Right lobe of liver (tissue), 6 donors: Measurements from ENCODE around the gene CEACAM8. TPM values are rescaled to one million over a fixed set of nuclear protein-coding genes. Genes with fewer than 3 reads are reported as not detected.
"Not testable (repeated sequence)": the region's sequence is repeated elsewhere in the genome, so short reads cannot be mapped to it uniquely, and the experiment has no call there.

ENCODE experiments used
- ATAC-seq, 4 donors: fragments of 200-7000 bp; cut with Tn5 transposase; one replicate each; pipeline ENCODE4 v1.9.1; 2020; ENCODE audit warnings: mild to moderate bottlenecking in 4 of 4, moderate library complexity in 4 of 4
- DNase-seq, 3 donors: peaks; one replicate each; pipeline ENCODE4 v3.0.0-alpha.2; 2020
- H3K27ac ChIP-seq, 3 donors: fragments of 200-600 bp; one replicate each; pipeline ENCODE4 v1.8.0; 2022
- H3K27me3 ChIP-seq, 2 donors: fragments of 200-600 bp; one replicate each; pipeline ENCODE4 v1.8.0; 2022
- H3K36me3 ChIP-seq, 4 donors: fragments of 200-600 bp; sonication (generic) in 1 of 4; one replicate each; pipeline versions ENCODE4 v1.5.1 to v1.8.0; 2017 to 2022; ENCODE audit warnings: control low read depth in 1 of 4
- H3K4me1 ChIP-seq, 4 donors: fragments of 200-600 bp; sonication (generic) in 1 of 4; one replicate each; pipeline versions ENCODE4 v1.5.1 to v1.8.0; 2017 to 2022; ENCODE audit warnings: control low read depth in 1 of 4
- H3K4me3 ChIP-seq, 3 donors: fragments of 200-600 bp; one replicate each; pipeline ENCODE4 v1.8.0; 2022
- H3K9me3 ChIP-seq, 4 donors: fragments of 200-600 bp; sonication (generic) in 1 of 4; one replicate each; pipeline versions ENCODE4 v1.5.1 to v1.8.0; 2017 to 2022; ENCODE audit warnings: control low read depth in 1 of 4
- CTCF ChIP-seq, 4 donors: fragments of 200-600 bp in 3 of 4; fragments of 450-650 bp in 1 of 4; IDR thresholded peaks; one replicate each; pipeline versions ENCODE4 v1.5.1 to v1.8.0; 2016 to 2022; ENCODE audit warnings: antibody characterized with exemption in 4 of 4, mild to moderate bottlenecking in 2 of 4
- POLR2A ChIP-seq: fragments of 450-650 bp; IDR thresholded peaks from one replicate; pipeline ENCODE4 v1.6.1; 2017; ENCODE audit warnings: antibody characterized with exemption, mild to moderate bottlenecking
- WGBS: methylation state at CpG from one replicate; pipeline ENCODE4 v1.1.6; 2018; ENCODE audit warnings: low coverage, low lambda C conversion rate; ENCODE audit not compliant: insufficient coverage; ENCODE audit errors: missing lambda C conversion rate; 5-methylcytosine and 5-hydroxymethylcytosine counted together
- intact Hi-C, 2 donors: fragments of 100-400 bp; cut with DNase I; formaldehyde crosslinking; loops; one replicate each; pipeline versions ENCODE4 v1.11.2 to v1.14.1; 2022
- long read RNA-seq: library from polyadenylated mRNA; unstranded; transcript quantifications from one replicate; pipeline ENCODE4 v2.0.0, GENCODE V29; 2019
- total RNA-seq, 6 experiments: library from RNA; depleted of rRNA in 2 of 6; stranded (reverse); fragments of >200 nt in 2 of 6; fragmentation: NEBNext Ultra II Directional in 3 of 6; extraction: Animal tissue kit (Norgen Biotek cat#: 25700) in 3 of 6; gene quantifications; one replicate each; pipeline versions ENCODE4 v1.1.0 to v1.2.4, GENCODE V29; 2016 to 2023
- donor health status: DM: no; HTN: yes; CAD: no.
- donor health status: DM: no; HTN: no; CAD: no.
- donor health status: DM: no; HTN: no; CAD: no.
- donor health status: DM: no; HTN: yes; CAD: no.
- donor health status: DM: no; HTN: yes; CAD: no.

CEACAM8 gene
- total RNA-seq = under 1 TPM in 3 of 6 experiments, not detected in 3; 0.42 to 0.68 (median 0.66) TPM
- long read RNA-seq = 0 reads

DNA sequence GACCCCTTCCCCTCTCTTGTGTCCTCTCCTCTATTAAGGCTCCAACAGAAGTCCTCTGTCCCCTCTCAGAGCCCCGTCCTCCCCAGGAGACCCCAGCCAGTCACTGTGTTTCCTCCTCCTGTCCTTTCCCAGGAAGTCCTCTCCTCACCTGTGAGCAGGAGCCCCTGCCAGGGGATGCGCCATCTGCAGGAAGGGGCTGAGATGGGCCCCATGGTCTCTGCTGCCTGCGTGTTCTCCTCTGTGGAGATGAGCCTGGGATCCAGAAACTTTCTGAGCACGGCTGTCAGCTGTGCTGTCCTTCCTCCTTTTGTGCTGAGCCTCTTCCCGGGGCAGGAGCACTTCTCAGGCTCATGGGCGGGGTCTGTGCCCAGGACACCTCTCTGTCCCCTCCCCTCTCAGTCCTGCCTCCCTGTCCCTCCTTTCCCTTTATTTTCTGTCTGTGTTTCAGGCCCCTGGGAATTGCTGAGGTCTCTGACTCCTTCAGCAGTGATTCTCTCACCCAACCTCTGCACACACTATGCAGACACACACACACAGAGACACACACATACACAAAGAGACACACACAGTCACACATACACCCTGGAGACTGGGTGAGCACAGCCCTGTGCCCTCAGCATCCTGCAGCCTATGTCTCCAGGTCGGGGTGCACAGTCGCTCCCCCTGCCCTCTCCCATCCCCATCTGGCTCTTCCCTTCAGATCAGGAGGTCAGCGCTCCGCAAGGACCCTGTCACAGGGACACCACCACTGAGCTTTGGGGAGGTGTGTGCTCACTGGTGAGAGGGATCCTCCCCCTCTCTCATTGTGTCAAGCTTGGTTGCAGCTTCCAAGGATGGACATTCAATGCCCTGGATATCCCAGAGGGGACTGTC, at the start of gene CEACAM8:
TSS of gene CEACAM8 (minus strand) at position 308 of the 873 bp plus-strand sequence. CDS start at position 212, 96 bp downstream.
- Histone ChIP-seq H3K27me3 (no peaks in the 10 kb centered on the region), H3K9me3 (no peaks in the 10 kb centered on the region), H3K4me3 (no peak within 1 kb of the TSS), H3K27ac (no peak within 1 kb of the TSS), H3K36me3 (no peaks in the 10 kb centered on the region), H3K4me1 (no peaks in the 10 kb centered on the region)
- WGBS = 42% methylated on average over 8 of the region's 10 CpGs
- no peak for TF ChIP-seq CTCF (IDR thresholded peaks at IDR 0.05)
- TF ChIP-seq POLR2A = no peak
- DNase-seq (no peak), ATAC-seq (no peak)
- intact Hi-C loops = no loop called here

- H3K36me3 ChIP-seq, H3K4me1 ChIP-seq, intact Hi-C loops, H3K4me3 ChIP-seq, DNase-seq, H3K9me3 ChIP-seq, H3K27ac ChIP-seq, ATAC-seq, H3K27me3 ChIP-seq: not testable (repeated sequence)
- no CpG with 5 or more reads among the region's 58 CpGs for WGBS
Observed at GRCh38 chr19:42639324-42640092, 44.8 kb upstream of the CEACAM8 start.

- Histone ChIP-seq H3K4me1 (no peaks in the 10 kb centered on the region), H3K9me3 (no peaks in the 10 kb centered on the region), H3K27ac (no peak overlapping the region), H3K36me3 (no peaks in the 10 kb centered on the region), H3K4me3 (no peak overlapping the region), H3K27me3 (no peaks in the 10 kb centered on the region)
- 80% methylated on average over 1 of the region's 1 CpG for WGBS
- DNase-seq = no peak
- intact Hi-C loops = no loop called here
- TF ChIP-seq POLR2A (no peak), CTCF (IDR thresholded peaks at IDR 0.05) (no peak)
- ATAC-seq = peak in 1 of 4 donors; percentile 14
Observed at GRCh38 chr19:42635233-42635539, 40.5 kb upstream of the CEACAM8 start.

- Histone ChIP-seq H3K27ac (no peak overlapping the region), H3K4me3 (no peak overlapping the region), H3K4me1 (no peaks in the 10 kb centered on the region), H3K36me3 (no peaks in the 10 kb centered on the region), H3K27me3 (no peaks in the 10 kb centered on the region), H3K9me3 (no peaks in the 10 kb centered on the region)
- intact Hi-C loops = no loop called here
- DNase-seq = no peak
- ATAC-seq = peak; percentile 47 to 81 (median 60)
- TF ChIP-seq POLR2A (no peak), CTCF (IDR thresholded peaks at IDR 0.05) (peak in 3 of 4 donors; percentile 51 to 68 (median 65))
- 43% methylated on average over 5 of the region's 5 CpGs for WGBS
Observed at GRCh38 chr19:42634409-42635232, 39.9 kb upstream of the CEACAM8 start.
